H1 (cell line): ENCODE results near the gene ZBTB40.

Source experiments
- CHD1 ChIP-seq: IDR thresholded peaks from 2 replicates; pipeline ENCODE4 v1.6.1; 2012; ENCODE audit warnings: low read depth, low read length, improper control_type of control experiment
- CHD2 ChIP-seq: IDR thresholded peaks from 2 replicates; pipeline ENCODE4 v1.6.1; 2012; ENCODE audit warnings: low read length, improper control_type of control experiment
- CTCF ChIP-seq, 3 experiments: IDR thresholded peaks; 1 replicate in 2 of 3; 2 replicates in 1 of 3; pipeline versions ENCODE4 v1.5.1 to v1.6.1; 2011; ENCODE audit warnings: low read length in 3 of 3, mild to moderate bottlenecking in 3 of 3, inconsistent platforms in 2 of 3, low read depth in 1 of 3, moderate library complexity in 1 of 3; ENCODE audit not compliant: insufficient read depth in 1 of 3; ENCODE audit errors: control extremely low read depth in 1 of 3
- EZH2 ChIP-seq: fragments of 200-600 bp; sonication (generic); IDR thresholded peaks from 2 replicates; pipeline ENCODE4 v1.7.1; 2012; ENCODE audit warnings: low read depth, mild to moderate bottlenecking, moderate library complexity, low read length, inconsistent platforms; ENCODE audit not compliant: severe bottlenecking
- NANOG ChIP-seq: IDR thresholded peaks from 2 replicates; pipeline ENCODE4 v1.6.1; 2011; ENCODE audit warnings: low read length, low read depth, mild to moderate bottlenecking, inconsistent platforms; ENCODE audit not compliant: insufficient read depth, poor library complexity, severe bottlenecking
- POLR2AphosphoS5 ChIP-seq: IDR thresholded peaks from 2 replicates; pipeline ENCODE4 v1.6.1; 2011; ENCODE audit warnings: low read depth, low read length
- RFX5 ChIP-seq: IDR thresholded peaks from 2 replicates; pipeline ENCODE4 v1.6.1; 2011; ENCODE audit warnings: low read depth, low read length, improper control_type of control experiment, borderline replicate concordance
- RNF2 ChIP-seq: fragments of 200-900, 300-1000 bp; sonication (generic); IDR thresholded peaks from 2 replicates; pipeline ENCODE4 v1.7.1; 2016; ENCODE audit warnings: borderline replicate concordance, low read depth, mild to moderate bottlenecking, antibody characterized with exemption, low read length; ENCODE audit not compliant: poor library complexity, severe bottlenecking; ENCODE audit errors: missing control alignments
- SP1 ChIP-seq: IDR thresholded peaks from 2 replicates; pipeline ENCODE4 v1.6.1; 2011; ENCODE audit warnings: low read depth, low read length
- TAF1 ChIP-seq: IDR thresholded peaks from 2 replicates; pipeline ENCODE4 v1.6.1; 2011; ENCODE audit warnings: mild to moderate bottlenecking, low read depth, low read length
- TEAD4 ChIP-seq: IDR thresholded peaks from 2 replicates; pipeline ENCODE4 v1.6.1; 2012; ENCODE audit warnings: low read depth, low read length, inconsistent platforms, mixed read lengths
- USF2 ChIP-seq: IDR thresholded peaks from 2 replicates; pipeline ENCODE4 v1.6.1; 2011; ENCODE audit warnings: low read length, improper control_type of control experiment

GRCh38 chr1:22525211-22525610, 73.6 kb downstream of the ZBTB40 start:
- TF ChIP-seq NANOG (no peak), POLR2AphosphoS5 (no peak), RFX5 (no peak), EZH2 (no peak), SP1 (no peak), CHD1 (no peak), USF2 (no peak), CTCF (IDR thresholded peaks at IDR 0.05; ENCODE audit: control extremely low read depth in 1 of 3, insufficient read depth in 1 of 3, low read depth in 1 of 3, low read length in 3 of 3) (no peak), TEAD4 (no peak), RNF2 (no peak), CHD2 (no peak), TAF1 (no peak)
